ENCODE data around the gene CIC.

The CIC gene

DNA sequence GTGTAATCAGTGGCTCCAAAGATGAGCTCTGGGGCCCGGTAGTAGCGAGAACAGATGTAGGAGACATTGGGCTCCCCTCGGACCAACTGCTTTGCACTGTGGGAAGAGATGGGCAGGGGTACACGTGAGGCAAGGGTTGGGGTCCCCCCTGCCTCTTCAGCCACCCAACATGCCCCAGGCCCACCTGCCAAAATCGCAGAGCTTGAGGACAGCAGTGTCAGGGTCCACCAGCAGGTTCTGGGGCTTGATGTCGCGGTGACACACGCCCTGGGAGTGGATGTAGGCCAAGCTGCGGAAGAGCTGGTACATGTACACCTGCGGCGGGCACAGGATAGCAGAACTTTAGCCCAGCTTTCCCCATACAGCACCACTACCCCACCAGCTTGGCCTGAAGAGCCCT, 34.7 kb upstream of the CIC start:
- H3K36me3 Mint-ChIP-seq (ENCODE audit: low read depth): peaks cover 44% of the 10 kb centered on the region
- no peaks in the 10 kb centered on the region for H3K9me3 Mint-ChIP-seq
- H3K4me3 Mint-ChIP-seq: no peak overlapping the region
- peaks cover 11% of the 10 kb centered on the region for H3K4me1 Mint-ChIP-seq (ENCODE audit: low read depth)
- H3K27ac Mint-ChIP-seq: no peak overlapping the region
- H3K27me3 Mint-ChIP-seq (ENCODE audit: low read depth): no peaks in the 10 kb centered on the region

GRCh38 chr19:42235181-42235580, 33.9 kb upstream of the CIC start:
- Mint-ChIP-seq H3K27ac (no peak overlapping the region), H3K9me3 (no peaks in the 10 kb centered on the region), H3K4me3 (no peak overlapping the region), H3K27me3 (ENCODE audit: low read depth) (no peaks in the 10 kb centered on the region), H3K4me1 (ENCODE audit: low read depth) (peaks cover 13% of the 10 kb centered on the region), H3K36me3 (ENCODE audit: low read depth) (peaks cover 45% of the 10 kb centered on the region)

DNA sequence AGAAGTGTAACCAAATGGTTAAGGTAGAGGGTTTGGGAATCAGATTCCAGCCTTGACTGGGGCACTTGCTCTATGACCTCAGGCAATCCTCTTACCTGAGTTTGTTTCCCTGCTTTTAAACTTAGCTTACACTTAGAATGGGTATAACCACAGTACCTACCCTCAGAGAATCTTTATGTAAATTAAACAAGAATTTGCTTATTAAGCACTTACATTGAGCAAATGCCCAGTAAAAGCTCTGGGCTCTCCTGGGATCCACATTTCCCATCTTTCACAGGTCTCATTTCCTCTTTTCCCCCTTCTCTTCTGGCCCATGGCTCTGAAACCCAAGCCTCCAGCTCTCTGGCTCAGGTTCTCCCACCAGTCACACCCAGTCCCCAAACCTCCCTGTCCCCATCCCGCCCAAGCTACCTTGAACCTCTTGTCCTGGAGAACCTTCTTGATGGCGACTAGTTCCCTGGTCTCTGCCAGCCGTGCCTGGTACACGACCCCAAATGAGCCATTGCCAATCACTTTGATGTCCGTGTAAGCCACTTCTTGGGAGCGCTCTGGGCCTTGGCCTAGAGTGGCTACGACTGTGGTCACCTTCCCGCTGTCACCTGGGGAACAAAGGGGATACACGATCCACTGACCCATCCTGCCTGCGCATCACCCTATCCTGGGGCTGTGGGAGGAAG, 29.4 kb upstream of the CIC start:
- Mint-ChIP-seq H3K9me3 (no peaks in the 10 kb centered on the region), H3K27ac (no peak overlapping the region), H3K4me3 (no peak overlapping the region), H3K4me1 (ENCODE audit: low read depth) (peaks cover 35% of the 10 kb centered on the region), H3K36me3 (ENCODE audit: low read depth) (peaks cover 27% of the 10 kb centered on the region), H3K27me3 (ENCODE audit: low read depth) (no peaks in the 10 kb centered on the region)

- Mint-ChIP-seq H3K27ac (no peak overlapping the region), H3K9me3 (no peaks in the 10 kb centered on the region), H3K4me1 (ENCODE audit: low read depth) (peaks cover 41% of the 10 kb centered on the region), H3K27me3 (ENCODE audit: low read depth) (no peaks in the 10 kb centered on the region), H3K4me3 (peak overlapping the region; percentile 91), H3K36me3 (ENCODE audit: low read depth) (peaks cover 16% of the 10 kb centered on the region)
Measured at GRCh38 chr19:42241279-42241678, 27.8 kb upstream of the CIC start.

GRCh38 chr19:42242069-42242511, 27.0 kb upstream of the CIC start:
- Mint-ChIP-seq H3K27ac (peak overlapping the region; percentile 81), H3K4me3 (peak overlapping the region; percentile 91), H3K36me3 (ENCODE audit: low read depth) (peaks cover 10% of the 10 kb centered on the region), H3K4me1 (ENCODE audit: low read depth) (peaks cover 47% of the 10 kb centered on the region), H3K27me3 (ENCODE audit: low read depth) (no peaks in the 10 kb centered on the region), H3K9me3 (no peaks in the 10 kb centered on the region)

DNA sequence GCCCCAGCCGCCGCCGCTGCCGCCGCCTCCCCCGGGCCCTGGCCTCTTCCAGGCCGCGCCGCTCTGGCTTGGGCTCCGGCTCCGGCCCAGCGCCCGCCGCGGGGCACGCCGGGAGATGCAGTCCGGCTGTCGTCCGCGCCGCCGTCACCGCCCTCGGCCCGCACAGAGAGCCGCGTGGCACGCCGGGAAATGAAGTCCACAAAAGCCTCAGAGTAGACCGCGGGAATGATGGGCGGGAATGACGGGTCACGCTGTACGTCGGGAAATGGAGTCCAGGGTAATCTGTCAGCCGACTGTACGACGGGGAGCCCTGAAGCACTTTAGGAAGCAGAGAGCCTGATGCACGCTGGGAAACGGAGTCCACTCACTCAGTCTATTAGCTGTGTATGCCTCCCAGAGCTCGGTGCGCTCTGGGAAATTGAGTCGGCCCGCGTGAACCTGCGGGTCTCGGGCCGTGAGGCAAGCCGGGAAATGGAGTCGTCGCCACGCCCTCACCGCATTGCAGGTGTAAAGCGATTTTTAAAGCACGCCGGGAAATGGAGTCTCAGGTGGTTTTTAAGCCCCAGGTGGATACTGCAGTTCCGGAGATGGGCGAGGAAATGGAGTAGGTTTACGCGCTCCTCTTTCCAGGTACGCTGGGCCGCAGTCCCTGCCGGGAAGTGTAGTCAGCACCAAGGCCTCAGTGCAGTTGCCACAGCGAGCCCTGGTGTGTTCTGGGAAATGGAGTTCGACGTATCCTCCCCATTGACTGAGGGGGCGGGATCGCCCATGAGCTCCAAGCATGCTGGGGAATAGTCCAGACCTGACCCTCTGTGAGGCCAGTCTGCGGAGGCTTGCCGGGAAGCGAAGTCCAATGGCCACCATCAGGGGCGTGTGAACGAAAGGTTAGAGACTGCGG, 26.3 kb upstream of the CIC start, which contains the start of gene GSK3A:
GSK3A (minus strand) TSS at position 91 of the 898 bp plus-strand sequence. CDS start 137 bp downstream, outside the sequence.
- Mint-ChIP-seq H3K27me3 (ENCODE audit: low read depth) (no peaks in the 10 kb centered on the region), H3K4me1 (ENCODE audit: low read depth) (peaks cover 47% of the 10 kb centered on the region), H3K27ac (peak within 1 kb of the TSS; percentile 93), H3K9me3 (no peaks in the 10 kb centered on the region), H3K36me3 (ENCODE audit: low read depth) (peaks cover 10% of the 10 kb centered on the region), H3K4me3 (peak within 1 kb of the TSS; percentile 91)

- H3K27me3 Mint-ChIP-seq (ENCODE audit: low read depth): no peaks in the 10 kb centered on the region
- H3K9me3 Mint-ChIP-seq: no peaks in the 10 kb centered on the region
- H3K4me1 Mint-ChIP-seq (ENCODE audit: low read depth): peaks cover 43% of the 10 kb centered on the region
- H3K27ac Mint-ChIP-seq: peak overlapping the region; percentile 91
- H3K4me3 Mint-ChIP-seq: peak overlapping the region; percentile 89
- peaks cover 7% of the 10 kb centered on the region for H3K36me3 Mint-ChIP-seq (ENCODE audit: low read depth)
Measured at GRCh38 chr19:42244347-42245220, 24.5 kb upstream of the CIC start.

DNA sequence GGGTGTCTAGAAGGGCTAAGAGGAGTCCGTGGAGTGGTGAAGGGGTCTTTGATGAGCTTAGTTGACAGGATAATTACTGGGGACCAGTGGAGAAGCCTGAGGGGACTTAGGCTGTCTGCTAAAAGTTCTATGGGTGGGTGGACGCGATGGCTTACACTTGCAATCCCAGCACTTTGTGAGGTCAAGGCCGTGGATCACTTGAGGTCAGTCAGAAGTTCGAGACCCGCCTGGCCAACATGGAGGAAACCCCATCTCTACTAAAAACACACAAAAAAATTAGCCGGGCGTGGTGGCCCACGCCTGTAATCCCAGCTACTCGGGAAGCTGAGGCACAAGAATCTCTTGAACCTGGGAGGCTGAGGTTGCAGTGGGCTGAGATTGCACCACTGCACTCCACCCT, 23.8 kb upstream of the CIC start:
- H3K36me3 Mint-ChIP-seq (ENCODE audit: low read depth): peaks cover 1% of the 10 kb centered on the region

GRCh38 chr19:42246143-42246921, 22.7 kb upstream of the CIC start:
- H3K36me3 Mint-ChIP-seq (ENCODE audit: low read depth): no peaks in the 10 kb centered on the region
- peak overlapping the region; percentile 42 for H3K27ac Mint-ChIP-seq
- peaks cover 29% of the 10 kb centered on the region for H3K4me1 Mint-ChIP-seq (ENCODE audit: low read depth)
- no peaks in the 10 kb centered on the region for H3K27me3 Mint-ChIP-seq (ENCODE audit: low read depth)
- H3K4me3 Mint-ChIP-seq: no peak overlapping the region
- no peaks in the 10 kb centered on the region for H3K9me3 Mint-ChIP-seq

More for the DNA sequence above, 23.8 kb upstream of the CIC start:
- Mint-ChIP-seq H3K9me3 (no peaks in the 10 kb centered on the region), H3K4me3 (peak overlapping the region; percentile 89), H3K27me3 (ENCODE audit: low read depth) (no peaks in the 10 kb centered on the region), H3K27ac (peak overlapping the region; percentile 91), H3K4me1 (ENCODE audit: low read depth) (peaks cover 37% of the 10 kb centered on the region)

DNA sequence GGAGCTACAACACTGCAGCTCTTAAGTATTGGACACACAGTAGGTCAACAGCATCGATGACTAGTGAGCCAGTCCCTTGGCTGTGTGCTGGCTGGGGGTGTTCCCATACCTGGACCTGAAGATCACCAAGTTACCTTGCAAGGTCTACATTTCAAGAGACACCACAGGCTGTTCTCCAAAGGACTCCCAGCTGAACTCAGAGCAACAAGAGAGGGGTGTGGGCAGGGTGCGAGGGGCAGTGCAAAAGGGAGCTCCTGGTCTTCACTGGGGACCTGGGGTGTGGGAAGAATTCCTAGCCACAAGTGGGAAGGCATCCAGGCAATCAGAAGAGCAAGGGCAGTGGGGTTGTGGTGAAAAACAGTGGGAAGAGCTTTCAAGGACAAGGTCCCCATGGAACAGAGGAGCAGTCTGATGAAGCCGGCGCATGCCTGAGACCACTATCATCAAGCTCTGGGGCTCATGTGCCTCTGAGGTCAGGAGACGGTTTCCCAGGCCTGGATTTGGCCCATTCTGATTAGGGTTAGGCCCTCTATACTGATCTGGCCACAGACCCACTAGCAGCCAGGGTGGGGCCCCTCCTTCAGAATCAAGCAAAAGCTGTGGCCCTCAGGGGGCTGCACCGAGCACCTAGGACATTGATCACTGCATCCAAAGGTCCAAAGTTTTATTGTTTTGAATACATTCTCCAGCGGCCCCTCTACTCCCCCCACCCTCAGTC, 22.0 kb upstream of the CIC start:
- H3K4me3 Mint-ChIP-seq: no peak overlapping the region
- H3K36me3 Mint-ChIP-seq (ENCODE audit: low read depth): no peaks in the 10 kb centered on the region
- H3K9me3 Mint-ChIP-seq: no peaks in the 10 kb centered on the region
- H3K27me3 Mint-ChIP-seq (ENCODE audit: low read depth): no peaks in the 10 kb centered on the region
- peaks cover 32% of the 10 kb centered on the region for H3K4me1 Mint-ChIP-seq (ENCODE audit: low read depth)
- H3K27ac Mint-ChIP-seq: no peak overlapping the region

DNA sequence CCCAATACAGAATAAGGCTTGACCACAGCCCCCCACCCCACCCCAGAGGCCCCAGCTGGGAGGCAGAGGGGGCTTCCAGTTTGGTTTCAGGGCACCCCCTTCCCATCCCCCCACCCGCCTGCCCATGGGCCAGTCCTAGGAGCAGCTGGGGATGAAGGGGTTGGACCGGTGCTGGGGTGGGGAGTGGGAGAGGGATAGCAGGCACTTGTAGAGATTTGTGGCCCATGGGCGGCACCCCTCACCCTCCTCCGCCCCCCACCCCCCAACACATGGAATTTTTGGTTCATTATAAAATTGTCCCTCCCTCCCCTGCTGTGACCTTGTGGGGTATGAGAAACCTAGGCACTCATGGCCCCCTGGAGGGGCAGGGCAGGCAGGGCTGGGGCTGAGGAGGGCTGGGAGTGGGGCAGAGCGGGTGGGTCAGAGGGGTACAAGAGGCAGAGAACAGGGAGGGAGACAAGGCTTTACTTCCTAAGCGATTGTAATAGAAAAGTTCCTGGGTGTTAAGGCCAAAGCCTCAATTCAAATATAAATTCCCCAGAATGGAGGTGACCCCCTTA, 21.3 kb upstream of the CIC start:
- Mint-ChIP-seq H3K36me3 (ENCODE audit: low read depth) (peaks cover 1% of the 10 kb centered on the region), H3K4me3 (no peak overlapping the region), H3K27me3 (ENCODE audit: low read depth) (no peaks in the 10 kb centered on the region), H3K4me1 (ENCODE audit: low read depth) (peaks cover 35% of the 10 kb centered on the region), H3K9me3 (no peaks in the 10 kb centered on the region), H3K27ac (no peak overlapping the region)

- no peaks in the 10 kb centered on the region for H3K9me3 Mint-ChIP-seq
- H3K4me3 Mint-ChIP-seq: no peak overlapping the region
- peaks cover 33% of the 10 kb centered on the region for H3K4me1 Mint-ChIP-seq (ENCODE audit: low read depth)
- H3K27me3 Mint-ChIP-seq (ENCODE audit: low read depth): no peaks in the 10 kb centered on the region
- peaks cover 2% of the 10 kb centered on the region for H3K36me3 Mint-ChIP-seq (ENCODE audit: low read depth)
- no peak overlapping the region for H3K27ac Mint-ChIP-seq
Measured at GRCh38 chr19:42248270-42249148, 20.5 kb upstream of the CIC start.

Data from T-helper 1 cell treated with Interleukin-12 subunit alpha and Interleukin-12 subunit beta and Interleukin-4 antibody, amounts not matched to agents 30 μg/mL and 1 μg/mL, for 36 hours (primary cell).